Panc1 (cell line): ENCODE measurements around the gene TTC23. TPM values are rescaled to one million over a fixed set of nuclear protein-coding genes. Genes with fewer than 3 reads are reported as not detected.

Source experiments
- ATAC-seq: fragments of 200-7000 bp; cut with Tn5 transposase; 2 replicates; pipeline ENCODE4 v1.9.1; 2020; ENCODE audit warnings: mild to moderate bottlenecking, moderate library complexity
- BruUV-seq: library from RNA; stranded (reverse); fragments of 400-500 nt; replicated peaks from 2 replicates; lab custom pipeline; 2021; lab: Mats Ljungman, UMichigan
- CTCF ChIA-PET: fragments of 300-600 bp; sonication (Branson Sonifier 250); formaldehyde crosslinking; loops from one replicate; lab custom pipeline; 2022; ENCODE audit warnings: antibody characterized with exemption; lab: Charles Lee
- POLR2A ChIA-PET: fragments of 300-600 bp; sonication (Branson Sonifier 250); formaldehyde crosslinking; loops from one replicate; lab custom pipeline; 2022; ENCODE audit warnings: antibody characterized with exemption; lab: Charles Lee
- DNase-seq: peaks from one replicate; pipeline ENCODE4 v3.0.0-alpha.2; 2010; ENCODE audit warnings: low read depth, low spot score
- H3K27ac ChIP-seq: 2 replicates; pipeline ENCODE4 v1.5.1; 2011; ENCODE audit warnings: mild to moderate bottlenecking, low read length, inconsistent platforms
- H3K27me3 ChIP-seq: fragments of 200-500 bp; sonication (Bioruptor generic); 2 replicates; pipeline ENCODE4 v1.6.0; 2014; ENCODE audit warnings: low read length, inconsistent platforms; ENCODE audit not compliant: control insufficient read depth, insufficient read depth
- H3K36me3 ChIP-seq: fragments of 200-500 bp; sonication (Bioruptor generic); 2 replicates; pipeline ENCODE4 v1.5.1; 2014; ENCODE audit warnings: inconsistent platforms, mild to moderate bottlenecking, low read length, moderate library complexity; ENCODE audit not compliant: control insufficient read depth, insufficient read depth
- H3K4me1 ChIP-seq: 2 replicates; pipeline ENCODE4 v1.5.1; 2011; ENCODE audit warnings: inconsistent platforms, mild to moderate bottlenecking, low read length, moderate library complexity; ENCODE audit not compliant: control insufficient read depth, insufficient read depth
- H3K4me3 ChIP-seq, 2 experiments: 2 replicates each; pipeline ENCODE4 v1.5.1; 2011 to 2012; ENCODE audit warnings: low read depth in 2 of 2, low read length in 2 of 2, mild to moderate bottlenecking in 2 of 2, inconsistent platforms in 1 of 2, moderate library complexity in 1 of 2
- H3K9me3 ChIP-seq: fragments of 200-500 bp; sonication (Bioruptor generic); 2 replicates; pipeline ENCODE4 v1.5.1; 2014; ENCODE audit warnings: low read depth, mild to moderate bottlenecking, inconsistent platforms, low read length, moderate library complexity; ENCODE audit not compliant: control insufficient read depth, insufficient read depth
- POLR2AphosphoS5 ChIP-seq: IDR thresholded peaks from 2 replicates; pipeline ENCODE4 v1.6.1; 2012; ENCODE audit warnings: mild to moderate bottlenecking, low read depth, low read length, moderate library complexity
- SIN3A ChIP-seq: IDR thresholded peaks from 2 replicates; pipeline ENCODE4 v1.6.1; 2012; ENCODE audit warnings: low read depth, mild to moderate bottlenecking, low read length, moderate library complexity, borderline replicate concordance; ENCODE audit not compliant: insufficient read depth
- TCF7L2 ChIP-seq: IDR thresholded peaks from 2 replicates; pipeline ENCODE4 v1.6.1; 2011; ENCODE audit warnings: mild to moderate bottlenecking, low read depth, low read length, inconsistent platforms
- in situ Hi-C: cut with HindIII; loops from 2 replicates; pipeline ENCODE4 v1.10.0; 2016; ENCODE audit warnings: low sequenced_read_pairs, low pct_unique_long_range_greater_than_20kb
- intact Hi-C: fragments of 100-400 bp; cut with micrococcal nuclease; formaldehyde crosslinking; loops from one replicate; pipeline ENCODE4 v1.10.0; 2022; ENCODE audit not compliant: unreplicated experiment
- total RNA-seq: library from RNA; stranded (reverse); gene quantifications from one replicate; pipeline ENCODE4 v1.2.1, GENCODE V29; 2021; ENCODE audit not compliant: unreplicated experiment
- TF ChIP-seq, protein P1 (sequence below), 2 experiments: IDR thresholded peaks; 2 replicates each; pipeline ENCODE4 v1.6.1; 2011 to 2012; ENCODE audit warnings: low read depth in 2 of 2, control low read depth in 1 of 2, low read length in 1 of 2, mild to moderate bottlenecking in 1 of 2, moderate library complexity in 1 of 2; ENCODE audit not compliant: insufficient read depth in 1 of 2
- TF ChIP-seq, protein P2 (sequence below): fragments of 450-650 bp; IDR thresholded peaks from 2 replicates; pipeline ENCODE4 v1.5.1; 2017; ENCODE audit warnings: mild to moderate bottlenecking

TTC23 gene
- total RNA-seq, 1 experiment from 2014 or later: 21.7 TPM

DNA sequence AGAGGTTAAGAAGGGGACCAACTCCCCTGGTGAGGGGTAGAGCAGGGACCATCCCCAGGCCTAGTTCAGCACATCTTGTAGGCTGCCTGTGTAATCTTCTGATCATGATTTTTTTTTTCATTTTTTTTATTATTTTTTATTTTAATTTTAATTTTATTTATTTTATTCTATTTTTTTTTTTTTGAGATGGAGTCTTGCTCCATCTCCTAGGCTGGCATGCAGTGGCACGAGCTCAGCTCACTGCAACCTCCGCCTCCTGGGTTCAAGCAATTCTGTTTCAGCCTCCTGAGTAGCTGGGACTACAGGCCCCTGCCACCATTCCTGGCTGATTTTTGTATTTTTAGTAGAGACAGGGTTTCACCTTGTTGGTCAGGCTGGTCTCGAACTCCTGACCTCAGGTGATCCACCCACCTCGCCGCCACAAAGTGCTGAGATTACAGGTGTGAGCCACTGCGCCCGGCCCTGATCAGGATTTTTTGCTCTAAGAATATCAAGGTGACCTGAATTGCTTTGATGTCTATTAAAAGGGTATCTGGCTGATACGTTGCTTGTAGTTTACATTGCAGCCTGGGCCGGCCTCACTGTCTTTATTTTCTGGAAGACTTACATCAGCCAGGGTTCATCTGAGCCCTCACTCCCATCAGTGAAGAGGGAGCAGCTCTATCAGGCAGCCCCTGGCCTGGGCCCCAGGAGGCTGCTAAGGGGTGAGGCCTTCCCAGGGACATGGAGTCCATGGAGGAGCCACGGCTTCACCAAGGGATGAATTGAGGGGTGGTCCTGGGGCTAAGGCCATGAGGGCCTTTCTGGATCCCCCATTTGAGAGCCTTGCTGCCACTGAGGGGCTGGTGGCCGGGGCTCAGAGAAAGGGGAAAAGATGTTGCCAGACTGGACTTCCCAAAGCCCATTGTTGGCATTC, 133.8 kb downstream of the TTC23 start:
- Histone ChIP-seq H3K9me3 (no peaks in the 10 kb centered on the region), H3K27ac (no peak overlapping the region), H3K36me3 (0 out of 2 replicates have a peak, but pooled peaks cover 2% of the 10 kb centered on the region), H3K4me3 (no peak overlapping the region), H3K4me1 (no peaks in the 10 kb centered on the region), H3K27me3 (no peaks in the 10 kb centered on the region)
- DNase-seq (no peak), ATAC-seq (no peak)
- in situ Hi-C loops (no loop called here), intact Hi-C loops (no loop called here)
- CTCF ChIA-PET: interaction anchor here (0.5 kb wide), 1 partner anchor 15 kb away, joined by 3 read pairs; no protein-coding TSS in a partner anchor
- BruUV-seq: no TSS peak
- POLR2A ChIA-PET: no interaction called here
- TF ChIP-seq TCF7L2: no peak
- TF ChIP-seq, protein P1, sequence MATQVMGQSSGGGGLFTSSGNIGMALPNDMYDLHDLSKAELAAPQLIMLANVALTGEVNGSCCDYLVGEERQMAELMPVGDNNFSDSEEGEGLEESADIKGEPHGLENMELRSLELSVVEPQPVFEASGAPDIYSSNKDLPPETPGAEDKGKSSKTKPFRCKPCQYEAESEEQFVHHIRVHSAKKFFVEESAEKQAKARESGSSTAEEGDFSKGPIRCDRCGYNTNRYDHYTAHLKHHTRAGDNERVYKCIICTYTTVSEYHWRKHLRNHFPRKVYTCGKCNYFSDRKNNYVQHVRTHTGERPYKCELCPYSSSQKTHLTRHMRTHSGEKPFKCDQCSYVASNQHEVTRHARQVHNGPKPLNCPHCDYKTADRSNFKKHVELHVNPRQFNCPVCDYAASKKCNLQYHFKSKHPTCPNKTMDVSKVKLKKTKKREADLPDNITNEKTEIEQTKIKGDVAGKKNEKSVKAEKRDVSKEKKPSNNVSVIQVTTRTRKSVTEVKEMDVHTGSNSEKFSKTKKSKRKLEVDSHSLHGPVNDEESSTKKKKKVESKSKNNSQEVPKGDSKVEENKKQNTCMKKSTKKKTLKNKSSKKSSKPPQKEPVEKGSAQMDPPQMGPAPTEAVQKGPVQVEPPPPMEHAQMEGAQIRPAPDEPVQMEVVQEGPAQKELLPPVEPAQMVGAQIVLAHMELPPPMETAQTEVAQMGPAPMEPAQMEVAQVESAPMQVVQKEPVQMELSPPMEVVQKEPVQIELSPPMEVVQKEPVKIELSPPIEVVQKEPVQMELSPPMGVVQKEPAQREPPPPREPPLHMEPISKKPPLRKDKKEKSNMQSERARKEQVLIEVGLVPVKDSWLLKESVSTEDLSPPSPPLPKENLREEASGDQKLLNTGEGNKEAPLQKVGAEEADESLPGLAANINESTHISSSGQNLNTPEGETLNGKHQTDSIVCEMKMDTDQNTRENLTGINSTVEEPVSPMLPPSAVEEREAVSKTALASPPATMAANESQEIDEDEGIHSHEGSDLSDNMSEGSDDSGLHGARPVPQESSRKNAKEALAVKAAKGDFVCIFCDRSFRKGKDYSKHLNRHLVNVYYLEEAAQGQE (IDR thresholded peaks at IDR 0.05; ENCODE audit: insufficient read depth in 1 of 2, low read depth in 2 of 2, low read length in 1 of 2): no peak
- TF ChIP-seq, protein P2, sequence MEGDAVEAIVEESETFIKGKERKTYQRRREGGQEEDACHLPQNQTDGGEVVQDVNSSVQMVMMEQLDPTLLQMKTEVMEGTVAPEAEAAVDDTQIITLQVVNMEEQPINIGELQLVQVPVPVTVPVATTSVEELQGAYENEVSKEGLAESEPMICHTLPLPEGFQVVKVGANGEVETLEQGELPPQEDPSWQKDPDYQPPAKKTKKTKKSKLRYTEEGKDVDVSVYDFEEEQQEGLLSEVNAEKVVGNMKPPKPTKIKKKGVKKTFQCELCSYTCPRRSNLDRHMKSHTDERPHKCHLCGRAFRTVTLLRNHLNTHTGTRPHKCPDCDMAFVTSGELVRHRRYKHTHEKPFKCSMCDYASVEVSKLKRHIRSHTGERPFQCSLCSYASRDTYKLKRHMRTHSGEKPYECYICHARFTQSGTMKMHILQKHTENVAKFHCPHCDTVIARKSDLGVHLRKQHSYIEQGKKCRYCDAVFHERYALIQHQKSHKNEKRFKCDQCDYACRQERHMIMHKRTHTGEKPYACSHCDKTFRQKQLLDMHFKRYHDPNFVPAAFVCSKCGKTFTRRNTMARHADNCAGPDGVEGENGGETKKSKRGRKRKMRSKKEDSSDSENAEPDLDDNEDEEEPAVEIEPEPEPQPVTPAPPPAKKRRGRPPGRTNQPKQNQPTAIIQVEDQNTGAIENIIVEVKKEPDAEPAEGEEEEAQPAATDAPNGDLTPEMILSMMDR: no peak
- TF ChIP-seq SIN3A: no peak
- TF ChIP-seq POLR2AphosphoS5: no peak

DNA sequence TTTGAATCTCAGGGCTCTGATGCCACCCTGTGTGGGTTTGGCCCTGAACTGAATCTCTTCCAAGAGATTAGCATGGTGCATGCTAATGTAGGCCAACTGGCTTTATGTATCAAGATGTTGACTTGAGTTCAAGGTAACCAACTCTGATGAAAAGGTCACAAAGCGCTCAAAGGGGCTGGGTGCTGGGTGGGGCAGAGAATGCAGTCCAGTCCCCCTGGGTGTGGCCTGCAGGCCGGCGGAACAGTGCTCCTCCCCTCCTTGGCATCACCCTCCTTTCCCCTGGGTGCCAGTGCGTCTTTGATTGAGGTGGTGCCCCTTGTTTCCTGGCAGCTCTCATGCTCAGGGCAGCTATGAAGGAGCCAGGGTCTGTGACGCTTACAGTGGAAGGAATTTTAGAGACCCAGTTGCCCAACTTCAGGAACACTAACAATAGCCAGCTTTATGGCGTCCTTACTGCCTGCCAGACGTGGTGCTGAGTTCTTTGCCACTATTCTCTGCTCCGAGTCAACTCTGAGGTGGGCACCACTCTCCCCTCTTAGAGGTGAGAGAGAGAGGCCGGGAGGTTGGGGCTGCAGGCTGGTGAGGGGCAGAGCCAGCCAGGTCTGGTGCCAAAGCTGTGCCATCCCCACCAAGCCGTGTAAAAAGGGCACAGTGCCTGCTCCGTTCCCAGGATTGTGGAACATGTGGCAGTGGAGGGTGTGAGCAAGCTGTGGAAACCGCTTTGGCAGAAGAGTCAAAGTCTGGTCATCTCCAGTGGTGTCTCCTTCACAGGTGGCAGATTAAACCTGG, 134.7 kb downstream of the TTC23 start:
- ATAC-seq (no peak), DNase-seq (no peak)
- BruUV-seq: no TSS peak
- Histone ChIP-seq H3K4me1 (peaks cover 2% of the 10 kb centered on the region; the same call in 1 of the 2 replicates), H3K27ac (no peak overlapping the region), H3K36me3 (0 out of 2 replicates have a peak, but pooled peaks cover 2% of the 10 kb centered on the region), H3K4me3 (no peak overlapping the region), H3K27me3 (no peaks in the 10 kb centered on the region), H3K9me3 (no peaks in the 10 kb centered on the region)
- TF ChIP-seq SIN3A: no peak
- TF ChIP-seq POLR2AphosphoS5: no peak
- in situ Hi-C loops: no loop called here
- ChIA-PET POLR2A (no interaction called here), CTCF (no interaction called here)
- intact Hi-C loops: no loop called here
